KMS-11 (cell line): Measurements from ENCODE around the gene MIGA1.

Experiments used
- H2AFZ ChIP-seq: fragments of 200-600 bp; sonication (generic); 2 replicates; pipeline ENCODE4 v1.6.1; 2016; ENCODE audit warnings: antibody characterized with exemption, mixed run types, low read depth
- H3K27ac ChIP-seq: fragments of 200-600 bp; sonication (generic); 2 replicates; pipeline ENCODE4 v1.6.1; 2016; ENCODE audit warnings: mild to moderate bottlenecking, mixed run types
- H3K27me3 ChIP-seq: fragments of 200-600 bp; sonication (generic); 2 replicates; pipeline ENCODE4 v1.6.1; 2017; ENCODE audit warnings: mild to moderate bottlenecking, low read depth, mixed run types, moderate library complexity; ENCODE audit not compliant: insufficient read depth
- H3K36me3 ChIP-seq: fragments of 200-600 bp; sonication (generic); 2 replicates; pipeline ENCODE4 v1.6.1; 2017; ENCODE audit warnings: mild to moderate bottlenecking, mixed run types; ENCODE audit not compliant: insufficient read depth
- H3K4me1 ChIP-seq: fragments of 200-600 bp; sonication (generic); 2 replicates; pipeline ENCODE4 v1.6.1; 2016; ENCODE audit warnings: mild to moderate bottlenecking, low read depth, mixed run types; ENCODE audit not compliant: poor library complexity, severe bottlenecking
- H3K4me2 ChIP-seq: fragments of 200-600 bp; sonication (generic); 2 replicates; pipeline ENCODE4 v1.7.0; 2016; ENCODE audit warnings: mild to moderate bottlenecking, mixed run types
- H3K4me3 ChIP-seq: fragments of 200-600 bp; sonication (generic); IDR thresholded peaks from 2 replicates; pipeline ENCODE4 v1.6.1; 2017; ENCODE audit warnings: low read depth, low read length, mixed read lengths; ENCODE audit not compliant: insufficient read depth
- H3K79me2 ChIP-seq: fragments of 200-600 bp; sonication (generic); 2 replicates; pipeline ENCODE4 v1.6.1; 2016; ENCODE audit warnings: low read depth, mixed run types; ENCODE audit not compliant: insufficient read depth
- H3K9ac ChIP-seq: fragments of 200-600 bp; sonication (generic); 2 replicates; pipeline ENCODE4 v1.6.1; 2016; ENCODE audit warnings: mild to moderate bottlenecking, mixed run types
- H4K20me1 ChIP-seq: fragments of 200-600 bp; sonication (generic); 2 replicates; pipeline ENCODE4 v1.6.1; 2016; ENCODE audit warnings: mild to moderate bottlenecking, mixed run types; ENCODE audit not compliant: insufficient read depth
- TF ChIP-seq, protein P1 (sequence below): fragments of 200-600 bp; sonication (generic); conservative IDR thresholded peaks from 2 replicates; pipeline ENCODE4 v1.6.1; 2017; ENCODE audit warnings: low read depth, mild to moderate bottlenecking, antibody characterized with exemption, low read length, moderate library complexity, mixed read lengths

The MIGA1 gene

DNA sequence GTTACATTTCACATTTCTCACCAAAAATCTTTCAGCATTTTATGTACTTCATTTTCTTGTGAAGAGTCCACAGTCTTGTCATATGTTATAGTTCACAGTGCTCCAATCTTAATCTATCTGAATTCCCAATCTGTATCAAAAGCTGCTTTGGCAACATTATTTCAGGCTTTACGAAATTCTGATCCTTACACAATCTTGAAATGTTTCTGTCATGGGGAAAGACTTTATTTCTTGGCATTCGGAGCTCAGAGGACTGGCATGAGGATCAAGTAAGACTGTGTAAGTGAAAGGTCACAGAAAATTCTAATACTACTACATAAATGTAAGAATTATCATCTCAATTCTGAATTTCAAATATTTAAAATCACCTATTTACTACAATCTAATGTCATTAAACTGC is 21.8 kb upstream of the MIGA1 start:
- Histone ChIP-seq H3K4me1 (peaks cover 49% of the 10 kb centered on the region), H3K36me3 (no peaks in the 10 kb centered on the region), H3K9ac (no peak overlapping the region), H3K4me3 (no peak overlapping the region), H3K4me2 (peak overlapping the region; percentile 13; the same call in 1 of the 2 replicates), H3K27ac (no peak overlapping the region), H4K20me1 (peaks cover 12% of the 10 kb centered on the region), H2AFZ (no peak overlapping the region), H3K27me3 (no peaks in the 10 kb centered on the region), H3K79me2 (peaks cover 50% of the 10 kb centered on the region)
- TF ChIP-seq, protein P1, sequence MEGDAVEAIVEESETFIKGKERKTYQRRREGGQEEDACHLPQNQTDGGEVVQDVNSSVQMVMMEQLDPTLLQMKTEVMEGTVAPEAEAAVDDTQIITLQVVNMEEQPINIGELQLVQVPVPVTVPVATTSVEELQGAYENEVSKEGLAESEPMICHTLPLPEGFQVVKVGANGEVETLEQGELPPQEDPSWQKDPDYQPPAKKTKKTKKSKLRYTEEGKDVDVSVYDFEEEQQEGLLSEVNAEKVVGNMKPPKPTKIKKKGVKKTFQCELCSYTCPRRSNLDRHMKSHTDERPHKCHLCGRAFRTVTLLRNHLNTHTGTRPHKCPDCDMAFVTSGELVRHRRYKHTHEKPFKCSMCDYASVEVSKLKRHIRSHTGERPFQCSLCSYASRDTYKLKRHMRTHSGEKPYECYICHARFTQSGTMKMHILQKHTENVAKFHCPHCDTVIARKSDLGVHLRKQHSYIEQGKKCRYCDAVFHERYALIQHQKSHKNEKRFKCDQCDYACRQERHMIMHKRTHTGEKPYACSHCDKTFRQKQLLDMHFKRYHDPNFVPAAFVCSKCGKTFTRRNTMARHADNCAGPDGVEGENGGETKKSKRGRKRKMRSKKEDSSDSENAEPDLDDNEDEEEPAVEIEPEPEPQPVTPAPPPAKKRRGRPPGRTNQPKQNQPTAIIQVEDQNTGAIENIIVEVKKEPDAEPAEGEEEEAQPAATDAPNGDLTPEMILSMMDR, result no peak

DNA sequence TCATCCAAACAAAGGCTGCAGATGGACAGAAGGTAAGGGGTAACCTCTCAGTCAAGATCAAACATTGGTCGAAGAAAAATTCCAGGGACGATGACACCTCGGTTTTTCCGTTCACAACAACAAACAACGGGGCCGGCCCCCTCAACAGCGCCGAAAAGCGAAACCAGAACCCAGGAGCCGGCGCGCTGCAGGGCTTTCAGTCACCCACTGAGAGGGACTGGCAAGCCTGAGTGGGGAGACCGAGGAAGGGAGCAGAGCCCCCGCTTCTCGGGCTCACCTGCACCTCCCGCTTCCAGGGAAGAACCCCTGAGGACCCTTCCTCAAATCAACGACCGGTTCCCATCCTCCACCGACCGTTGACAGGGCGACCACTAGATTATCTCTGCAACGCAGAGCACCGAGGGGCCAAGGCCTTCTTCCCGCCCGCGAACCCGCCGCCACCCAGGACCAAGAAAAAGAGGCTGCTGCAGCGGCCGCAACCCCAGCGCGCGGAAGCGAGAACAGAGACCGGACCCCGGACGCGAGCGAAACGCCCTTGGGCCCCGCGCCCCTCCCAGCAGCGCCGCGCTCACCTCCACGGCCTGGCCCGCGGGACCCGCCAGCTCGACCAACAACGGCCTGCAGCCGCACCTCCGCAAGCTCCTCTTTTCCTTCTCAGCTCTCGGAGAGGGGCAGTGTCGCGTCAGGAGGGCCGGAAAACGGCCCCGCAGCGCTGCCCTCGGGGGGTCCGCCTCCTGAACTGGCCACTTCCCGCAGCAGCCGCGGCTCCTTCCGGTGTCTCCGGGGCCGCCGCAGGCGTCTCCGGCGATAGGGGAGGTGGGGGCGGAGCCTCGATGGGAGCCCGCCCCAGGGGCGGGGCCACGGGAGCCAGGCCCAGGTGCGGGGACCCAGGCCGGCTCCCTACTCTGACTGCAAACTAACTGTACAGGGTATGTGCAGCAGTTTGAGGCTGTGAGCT is 20.1 kb upstream of the MIGA1 start, which contains the start of gene USP33:
Gene USP33, minus strand, starts transcription at position 782 of the 958 bp plus-strand sequence. CDS start 18,155 bp downstream, outside the sequence.
- Histone ChIP-seq H3K4me2 (peak within 1 kb of the TSS; percentile 98), H3K36me3 (no peaks in the 10 kb centered on the region), H3K4me3 (no peak within 1 kb of the TSS), H3K27me3 (no peaks in the 10 kb centered on the region), H2AFZ (peak within 1 kb of the TSS; percentile 82), H3K79me2 (peaks cover 44% of the 10 kb centered on the region), H4K20me1 (peaks cover 12% of the 10 kb centered on the region), H3K27ac (peak within 1 kb of the TSS; percentile 50), H3K4me1 (peaks cover 49% of the 10 kb centered on the region), H3K9ac (peak within 1 kb of the TSS; percentile 76)
- TF ChIP-seq, protein P1, result no peak

GRCh38 chr1:77762072-77762476 is 17.4 kb upstream of the MIGA1 start:
- H3K79me2 ChIP-seq, result peaks cover 24% of the 10 kb centered on the region
- no peak overlapping the region for H3K4me2 ChIP-seq
- TF ChIP-seq, protein P1, result no peak
- no peak overlapping the region for H2AFZ ChIP-seq
- H3K27ac ChIP-seq, result no peak overlapping the region
- no peaks in the 10 kb centered on the region for H3K27me3 ChIP-seq
- no peaks in the 10 kb centered on the region for H4K20me1 ChIP-seq
- peaks cover 23% of the 10 kb centered on the region for H3K4me1 ChIP-seq
- no peaks in the 10 kb centered on the region for H3K36me3 ChIP-seq
- H3K4me3 ChIP-seq, result no peak overlapping the region
- no peak overlapping the region for H3K9ac ChIP-seq

DNA sequence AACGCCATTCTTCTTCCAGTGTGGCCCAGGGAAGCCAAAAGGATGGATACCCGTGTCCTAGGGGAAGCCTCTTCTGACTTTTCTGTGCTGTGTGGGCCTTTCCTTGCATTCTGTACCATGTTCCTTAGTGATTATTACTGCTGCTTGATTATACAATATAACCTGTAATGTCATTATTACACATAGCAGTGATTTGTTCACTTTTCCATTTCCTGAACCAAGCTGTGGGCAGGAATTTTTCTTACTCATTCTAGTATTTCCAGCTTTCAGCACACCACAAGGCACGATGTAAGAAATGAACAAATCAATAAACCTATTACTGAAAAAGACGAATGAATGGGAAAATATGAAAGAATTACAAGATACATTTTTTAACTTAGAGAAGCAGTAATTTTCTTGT is 11.4 kb upstream of the MIGA1 start:
- no peak overlapping the region for H3K27ac ChIP-seq
- no peak overlapping the region for H3K4me3 ChIP-seq
- H2AFZ ChIP-seq, result no peak overlapping the region
- no peaks in the 10 kb centered on the region for H3K79me2 ChIP-seq
- H3K27me3 ChIP-seq, result no peaks in the 10 kb centered on the region
- H3K9ac ChIP-seq, result no peak overlapping the region
- no peaks in the 10 kb centered on the region for H3K36me3 ChIP-seq
- no peaks in the 10 kb centered on the region for H4K20me1 ChIP-seq
- TF ChIP-seq, protein P1, result no peak
- H3K4me1 ChIP-seq, result no peaks in the 10 kb centered on the region
- H3K4me2 ChIP-seq, result no peak overlapping the region
